B cell (primary cell): ENCODE measurements around the gene SP6. TPM values are rescaled to one million over a fixed set of nuclear protein-coding genes. Genes with fewer than 3 reads are reported as not detected.

Experiments
- ATAC-seq: fragments of 200-7000 bp; cut with Tn5 transposase; one replicate; pipeline ENCODE4 v1.10.0; 2021; ENCODE audit warnings: low read depth, mild to moderate bottlenecking, moderate number of reproducible peaks, moderate library complexity
- CTCF ChIA-PET: fragments of 350-600 bp; sonication (Branson Sonifier 250); formaldehyde crosslinking; loops from one replicate; lab custom pipeline; 2021; ENCODE audit warnings: antibody characterized with exemption, inconsistent platforms; lab: Charles Lee
- POLR2A ChIA-PET: fragments of 350-600 bp; sonication (Branson Sonifier 250); formaldehyde crosslinking; loops from one replicate; lab custom pipeline; 2021; ENCODE audit warnings: antibody characterized with exemption; lab: Charles Lee
- DNase-seq: peaks from one replicate; pipeline ENCODE4 v3.0.0; 2013
- H2AFZ ChIP-seq: 2 replicates; pipeline ENCODE4 v1.6.1; 2012; ENCODE audit warnings: mild to moderate bottlenecking, low read depth, low read length; ENCODE audit not compliant: insufficient read depth, poor library complexity, severe bottlenecking
- H3K27ac ChIP-seq, 2 donors: 1 replicate in 1 of 2; 2 replicates in 1 of 2; pipeline ENCODE4 v1.5.1; 2012 to 2013; ENCODE audit warnings: low read length in 2 of 2, mild to moderate bottlenecking in 2 of 2, moderate library complexity in 1 of 2
- H3K27me3 ChIP-seq, 4 experiments: fragments of 200-600 bp in 1 of 4; sonication (generic) in 1 of 4; replicated peaks in 1 of 4; 1 replicate in 2 of 4; 2 replicates in 2 of 4; pipeline versions ENCODE4 v1.6.1 to v1.7.0; 2013 to 2016; ENCODE audit warnings: low read length in 3 of 4, mild to moderate bottlenecking in 2 of 4, mixed read lengths in 1 of 4, moderate library complexity in 1 of 4; ENCODE audit not compliant: insufficient read depth in 4 of 4, control insufficient read depth in 3 of 4; ENCODE audit errors: control extremely low read depth in 1 of 4
- H3K36me3 ChIP-seq, 2 experiments: replicated peaks in 1 of 2; 1 replicate in 1 of 2; 2 replicates in 1 of 2; pipeline versions ENCODE4 v1.6.1 to v1.7.1; 2013; ENCODE audit warnings: low read length in 1 of 2; ENCODE audit not compliant: insufficient read depth in 2 of 2, control insufficient read depth in 1 of 2; ENCODE audit errors: control extremely low read depth in 1 of 2, extremely low read depth in 1 of 2
- H3K4me1 ChIP-seq, 2 donors: fragments of 200-600 bp in 1 of 2; sonication (generic) in 1 of 2; 1 replicate in 1 of 2; 2 replicates in 1 of 2; pipeline versions ENCODE4 v1.5.1 to v1.6.1; 2013 to 2017; ENCODE audit warnings: low read length in 2 of 2; ENCODE audit not compliant: control insufficient read depth in 2 of 2, insufficient read depth in 2 of 2
- H3K4me2 ChIP-seq: replicated peaks from 2 replicates; pipeline ENCODE3; 2012; ENCODE audit warnings: mild to moderate bottlenecking, low read depth, low read length; ENCODE audit not compliant: poor library complexity, severe bottlenecking
- H3K4me3 ChIP-seq, 5 experiments: fragments of 200-600 bp in 1 of 5; sonication (generic) in 1 of 5; 1 replicate in 3 of 5; 2 replicates in 2 of 5; pipeline versions ENCODE4 v1.5.1 to v1.7.0; 2011 to 2016; ENCODE audit warnings: low read length in 4 of 5, mild to moderate bottlenecking in 4 of 5, low read depth in 2 of 5, control low read depth in 1 of 5, moderate library complexity in 1 of 5; ENCODE audit not compliant: insufficient read depth in 1 of 5; ENCODE audit errors: control extremely low read depth in 1 of 5, extremely low read depth in 1 of 5
- H3K79me2 ChIP-seq: fragments of 200-600 bp; sonication (generic); one replicate; pipeline ENCODE4 v1.6.0; 2016; ENCODE audit warnings: low read length; ENCODE audit not compliant: control insufficient read depth, insufficient read depth
- H3K9ac ChIP-seq: fragments of 200-600 bp; sonication (generic); 2 replicates; pipeline ENCODE4 v1.6.1; 2017; ENCODE audit warnings: mild to moderate bottlenecking, low read length, moderate library complexity
- H3K9me3 ChIP-seq, 3 donors: one replicate each; pipeline versions ENCODE4 v1.6.1 to v1.7.1; 2013; ENCODE audit warnings: low read length in 2 of 3; ENCODE audit not compliant: control insufficient read depth in 2 of 3, insufficient read depth in 1 of 3; ENCODE audit errors: control extremely low read depth in 1 of 3
- H4K20me1 ChIP-seq: 2 replicates; pipeline ENCODE4 v1.6.0; 2012; ENCODE audit warnings: mild to moderate bottlenecking, low read length; ENCODE audit not compliant: insufficient read depth, control insufficient read depth, poor library complexity, severe bottlenecking
- H3K27ac Mint-ChIP-seq: one replicate; pipeline ENCODE4 v1.8.0; 2021; ENCODE audit warnings: mixed read lengths
- H3K27me3 Mint-ChIP-seq: one replicate; pipeline ENCODE4 v1.8.0; 2021; ENCODE audit warnings: mixed read lengths
- H3K4me1 Mint-ChIP-seq: one replicate; pipeline ENCODE4 v1.8.0; 2021; ENCODE audit warnings: mixed read lengths
- H3K4me3 Mint-ChIP-seq: one replicate; pipeline ENCODE4 v1.8.0; 2021; ENCODE audit warnings: mixed read lengths
- H3K9me3 Mint-ChIP-seq: one replicate; pipeline ENCODE4 v1.8.0; 2022; ENCODE audit warnings: mixed read lengths; ENCODE audit not compliant: insufficient read depth
- CTCF ChIP-seq: fragments of 200-600 bp; IDR thresholded peaks from one replicate; pipeline ENCODE4 v1.8.0; 2022; ENCODE audit warnings: antibody characterized with exemption, mild to moderate bottlenecking
- EZH2 ChIP-seq: IDR thresholded peaks from 2 replicates; pipeline ENCODE4 v1.6.1; 2012; ENCODE audit warnings: borderline replicate concordance, low read depth, mild to moderate bottlenecking, moderate library complexity, low read length; ENCODE audit not compliant: insufficient read depth, poor library complexity, severe bottlenecking
- WGBS: methylation state at CpG from one replicate; pipeline ENCODE4 v1.1.5; 2013; ENCODE audit warnings: missing lambda C conversion rate; ENCODE audit not compliant: insufficient coverage; 5-methylcytosine and 5-hydroxymethylcytosine counted together
- intact Hi-C: fragments of 100-400 bp; cut with micrococcal nuclease; formaldehyde crosslinking; loops from one replicate; pipeline ENCODE4 v1.10.0; 2022
- polyA plus RNA-seq: library from polyadenylated mRNA; depleted of rRNA; stranded (reverse); fragments of >200 nt; gene quantifications from 2 replicates; pipeline ENCODE4 v1.2.3, GENCODE V29; 2012
- total RNA-seq, 2 donors: library from RNA; stranded (reverse); fragments of 120-200 nt in 1 of 2; gene quantifications; 1 replicate in 1 of 2; 2 replicates in 1 of 2; pipeline versions ENCODE4 v1.2.3 to v1.2.4, GENCODE V29; 2013 to 2022

Gene SP6
- total and polyA plus RNA-seq, 2 donors (not counting 1 experiment from before 2014, with no cell fraction given): 0.04 TPM; not detected in 1

GRCh38 chr17:47872019-47872650, 21.2 kb upstream of the SP6 start:
- Histone ChIP-seq H4K20me1 (no peaks in the 10 kb centered on the region), H3K4me3 (no peak overlapping the region), H2AFZ (no peak overlapping the region), H3K36me3 (no peaks in the 10 kb centered on the region), H3K4me1 (peaks cover 8 to 9% of the 10 kb centered on the region in 2 donors), H3K27ac (no peak overlapping the region), H3K27me3 (peaks cover 0 to 62% (median 23%) of the 10 kb centered on the region in 4 experiments), H3K79me2 (no peaks in the 10 kb centered on the region), H3K4me2 (peak overlapping the region; percentile 51), H3K9ac (no peak overlapping the region), H3K9me3 (no peaks in the 10 kb centered on the region)
- Mint-ChIP-seq H3K27me3 (peaks cover 53% of the 10 kb centered on the region), H3K4me3 (no peak overlapping the region), H3K27ac (no peak overlapping the region), H3K9me3 (no peaks in the 10 kb centered on the region), H3K4me1 (peaks cover 5% of the 10 kb centered on the region)
- 21% methylated on average over 15 of the region's 29 CpGs for WGBS
- intact Hi-C loops: no loop called here
- POLR2A ChIA-PET: no interaction called here
- CTCF ChIA-PET: interaction anchor here (0.7 to 4.0 kb wide), 2 partner anchors 17 to 61 kb away, joined by 3 to 12 read pairs; no protein-coding TSS in a partner anchor
- TF ChIP-seq EZH2: no peak
- TF ChIP-seq CTCF: no peak
- DNase-seq: no peak
- no peak for ATAC-seq

GRCh38 chr17:47871048-47871447, 20.1 kb upstream of the SP6 start:
- no peak overlapping the region for H3K4me2 ChIP-seq
- ATAC-seq (no peak), DNase-seq (no peak)
- ChIA-PET POLR2A (no interaction called here), CTCF (interaction anchor here (0.7 to 4.0 kb wide), 2 partner anchors 18 to 78 kb away, joined by 3 to 12 read pairs; no protein-coding TSS in a partner anchor)
- no peak overlapping the region for H2AFZ ChIP-seq
- H3K4me1 ChIP-seq: peaks cover 8 to 9% of the 10 kb centered on the region in 2 donors
- intact Hi-C loops: no loop called here
- H4K20me1 ChIP-seq: no peaks in the 10 kb centered on the region
- Mint-ChIP-seq H3K27me3 (peaks cover 58% of the 10 kb centered on the region), H3K4me1 (peaks cover 5% of the 10 kb centered on the region), H3K9me3 (no peaks in the 10 kb centered on the region), H3K4me3 (no peak overlapping the region), H3K27ac (no peak overlapping the region)
- H3K9ac ChIP-seq: no peak overlapping the region
- no peaks in the 10 kb centered on the region for H3K36me3 ChIP-seq
- H3K4me3 ChIP-seq: no peak overlapping the region
- H3K79me2 ChIP-seq: no peaks in the 10 kb centered on the region
- TF ChIP-seq CTCF (no peak), EZH2 (no peak)
- no peak overlapping the region for H3K27ac ChIP-seq
- peaks cover 0 to 62% (median 23%) of the 10 kb centered on the region in 4 experiments for H3K27me3 ChIP-seq
- no peaks in the 10 kb centered on the region for H3K9me3 ChIP-seq
